Activated CD4-positive, alpha-beta T cell treated with anti-CD3 and anti-CD28 coated beads, Interleukin-2, amount 10 ng/mL, durations not matched to agents 7 days and 5 days (primary cell): ENCODE results near the gene PCP2. TPM values are rescaled to one million over a fixed set of nuclear protein-coding genes. Genes with fewer than 3 reads are reported as not detected.

Experiments used
- CTCF ChIA-PET: fragments of 350-600 bp; sonication (Branson Sonifier 250); formaldehyde crosslinking; loops from one replicate; lab custom pipeline; 2021; ENCODE audit warnings: antibody characterized with exemption; lab: Charles Lee
- POLR2A ChIA-PET: fragments of 350-600 bp; sonication (Branson Sonifier 250); formaldehyde crosslinking; loops from one replicate; lab custom pipeline; 2021; ENCODE audit warnings: antibody characterized with exemption; lab: Charles Lee
- DNase-seq: peaks from one replicate; pipeline ENCODE4 v3.0.0-alpha.2; 2020
- H3K27ac Mint-ChIP-seq: one replicate; pipeline ENCODE4 v1.8.0; 2021; ENCODE audit warnings: mild to moderate bottlenecking, moderate library complexity, mixed read lengths
- H3K27me3 Mint-ChIP-seq: one replicate; pipeline ENCODE4 v1.8.0; 2021; ENCODE audit warnings: mixed read lengths
- H3K36me3 Mint-ChIP-seq: one replicate; pipeline ENCODE4 v1.8.0; 2021; ENCODE audit warnings: low read depth, mixed read lengths
- H3K4me1 Mint-ChIP-seq: one replicate; pipeline ENCODE4 v1.8.0; 2021; ENCODE audit warnings: mixed read lengths
- H3K4me3 Mint-ChIP-seq: one replicate; pipeline ENCODE4 v1.8.0; 2021; ENCODE audit warnings: mild to moderate bottlenecking, moderate library complexity, mixed read lengths
- H3K9me3 Mint-ChIP-seq: one replicate; pipeline ENCODE4 v1.8.0; 2021; ENCODE audit warnings: mixed read lengths
- total RNA-seq, 2 experiments: library from RNA; stranded (reverse); gene quantifications; one replicate each; pipeline ENCODE4 v1.2.3, GENCODE V29; 2021

Gene PCP2
- total RNA-seq, 2 experiments from 2014 or later = 0.82 to 1.2 TPM

DNA sequence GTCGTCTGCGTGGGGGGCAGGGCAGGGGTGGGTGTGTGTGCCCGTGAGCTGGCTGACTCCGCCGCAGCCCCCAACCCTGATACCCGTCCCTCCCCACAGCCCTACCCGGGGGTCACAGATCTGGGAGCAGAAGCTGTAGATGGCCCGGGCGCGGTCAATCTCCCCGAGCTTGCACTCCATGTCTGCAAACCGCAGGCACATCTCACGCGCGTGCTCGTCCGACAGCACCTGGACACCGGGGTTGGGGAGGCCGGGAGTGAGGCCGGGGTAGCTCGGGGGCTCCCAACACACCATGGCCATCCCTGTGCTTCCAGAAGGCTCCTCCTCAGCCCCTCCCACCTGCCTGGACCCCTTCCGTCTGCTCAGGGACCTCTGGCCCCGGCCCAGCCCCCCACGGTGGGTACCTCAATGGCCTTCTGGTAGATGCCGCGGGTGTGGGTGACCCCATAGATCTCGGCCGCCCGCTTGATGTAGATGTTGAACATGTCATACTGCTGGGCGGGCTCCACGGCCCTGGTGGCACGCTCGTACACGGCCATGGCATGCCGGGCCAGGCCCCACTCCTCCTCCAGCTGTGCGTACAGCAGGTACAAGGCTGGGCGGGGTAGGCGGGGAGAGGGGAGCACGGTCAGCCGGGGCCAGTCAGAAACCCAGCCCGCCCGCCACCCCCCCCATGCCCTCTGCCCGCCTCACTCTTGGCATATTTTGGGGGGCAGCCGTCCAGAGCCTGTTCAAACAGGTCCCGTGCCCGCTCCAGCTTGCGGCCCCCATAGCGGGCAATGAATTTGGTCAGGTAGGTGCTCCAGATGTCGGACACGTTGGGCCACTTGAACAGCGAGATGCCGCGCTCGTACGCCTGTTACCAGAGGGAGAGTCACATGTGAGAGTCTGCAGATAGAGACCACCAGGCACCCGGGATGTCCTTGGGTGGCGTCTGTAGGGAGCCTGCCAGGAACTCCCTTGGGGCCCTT, 12.8 kb downstream of the PCP2 start:
- H3K9me3 Mint-ChIP-seq = no peaks in the 10 kb centered on the region
- no peaks in the 10 kb centered on the region for H3K27me3 Mint-ChIP-seq
- H3K4me1 Mint-ChIP-seq = no peaks in the 10 kb centered on the region
- H3K36me3 Mint-ChIP-seq = peaks cover 20% of the 10 kb centered on the region
- no peak overlapping the region for H3K4me3 Mint-ChIP-seq
- DNase-seq = no peak
- CTCF ChIA-PET = no interaction called here
- POLR2A ChIA-PET = no interaction called here
- H3K27ac Mint-ChIP-seq = no peak overlapping the region

DNA sequence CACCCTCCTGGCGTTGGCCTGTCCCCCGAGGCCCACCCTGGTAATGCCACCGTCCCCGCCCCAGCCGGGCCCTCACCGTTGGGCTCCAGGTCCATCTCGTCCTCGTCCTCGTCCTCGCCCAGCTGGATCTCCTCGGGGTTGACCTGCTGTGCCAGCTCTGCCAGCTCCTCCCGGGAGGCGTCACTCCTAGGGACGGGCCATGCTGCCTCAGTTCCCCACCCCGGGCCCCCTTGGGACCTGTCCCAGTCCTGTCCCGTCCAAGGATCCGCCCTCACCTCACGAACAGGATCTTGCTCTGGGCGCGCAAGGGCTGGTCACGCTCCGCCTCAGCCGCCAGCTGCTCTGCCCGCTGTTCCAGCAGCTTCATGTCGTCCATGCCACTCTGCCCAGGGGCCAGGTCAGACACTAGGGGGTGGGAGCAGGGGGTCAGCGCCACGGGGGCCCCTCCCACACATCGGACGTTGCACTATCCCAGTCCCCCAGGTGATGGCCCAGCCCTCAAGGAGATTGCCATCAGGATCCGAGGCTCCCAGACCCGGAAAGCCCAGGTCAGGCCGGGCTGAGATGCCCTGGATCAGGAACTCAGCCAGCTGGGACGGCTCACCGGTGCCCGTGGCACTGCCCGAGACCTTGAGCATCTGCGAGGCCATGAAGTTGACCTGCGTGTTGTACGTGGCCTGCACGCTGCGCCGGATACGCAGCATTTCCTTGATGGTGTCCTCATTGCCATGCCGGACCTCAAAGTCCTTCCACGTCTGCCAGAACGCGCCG, 13.7 kb downstream of the PCP2 start:
- Mint-ChIP-seq H3K4me3 (no peak overlapping the region), H3K27me3 (no peaks in the 10 kb centered on the region), H3K4me1 (no peaks in the 10 kb centered on the region), H3K27ac (no peak overlapping the region), H3K9me3 (no peaks in the 10 kb centered on the region), H3K36me3 (peaks cover 20% of the 10 kb centered on the region)
- CTCF ChIA-PET = no interaction called here
- POLR2A ChIA-PET = no interaction called here
- DNase-seq = no peak

DNA sequence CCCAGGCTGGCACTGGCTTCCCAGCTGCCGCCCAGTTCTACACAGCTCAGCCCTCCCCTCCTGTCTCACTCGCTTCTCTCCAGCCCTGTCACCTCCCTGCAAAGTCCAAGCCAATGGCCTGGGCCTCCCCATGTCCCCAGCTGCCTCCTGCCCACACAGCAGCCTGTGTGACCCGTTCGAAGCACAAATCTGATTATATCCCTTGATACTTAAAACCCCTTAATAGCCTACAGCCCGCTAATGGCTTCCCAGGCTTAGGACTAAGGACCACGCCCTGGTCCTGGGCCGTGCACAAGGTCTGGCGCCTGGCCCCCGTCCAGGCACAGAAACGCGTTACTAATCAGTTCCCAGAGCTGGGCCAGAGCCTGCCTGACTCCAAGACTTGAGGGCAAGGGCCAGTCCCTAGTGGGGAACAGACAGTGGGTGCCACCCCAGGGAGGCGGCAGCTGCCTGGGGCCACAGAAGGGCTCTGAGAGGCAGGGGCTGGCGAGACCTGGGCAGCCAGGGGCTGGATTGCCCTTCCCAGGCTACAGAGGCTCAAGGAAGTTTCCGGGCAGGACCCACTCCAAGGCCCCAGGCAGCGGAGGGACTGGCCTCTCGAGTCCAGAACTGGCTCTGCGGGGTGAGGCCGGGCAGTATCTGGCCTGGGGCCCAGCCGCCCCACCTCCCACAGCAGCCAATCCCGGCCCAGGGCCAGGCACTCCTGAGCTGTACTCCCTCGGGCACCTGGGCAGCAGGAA, 14.6 kb downstream of the PCP2 start:
- peaks cover 20% of the 10 kb centered on the region for H3K36me3 Mint-ChIP-seq
- ChIA-PET POLR2A (no interaction called here), CTCF (no interaction called here)
- H3K27me3 Mint-ChIP-seq = no peaks in the 10 kb centered on the region
- no peak overlapping the region for H3K27ac Mint-ChIP-seq
- H3K4me1 Mint-ChIP-seq = no peaks in the 10 kb centered on the region
- DNase-seq = no peak
- H3K4me3 Mint-ChIP-seq = no peak overlapping the region
- no peaks in the 10 kb centered on the region for H3K9me3 Mint-ChIP-seq

DNA sequence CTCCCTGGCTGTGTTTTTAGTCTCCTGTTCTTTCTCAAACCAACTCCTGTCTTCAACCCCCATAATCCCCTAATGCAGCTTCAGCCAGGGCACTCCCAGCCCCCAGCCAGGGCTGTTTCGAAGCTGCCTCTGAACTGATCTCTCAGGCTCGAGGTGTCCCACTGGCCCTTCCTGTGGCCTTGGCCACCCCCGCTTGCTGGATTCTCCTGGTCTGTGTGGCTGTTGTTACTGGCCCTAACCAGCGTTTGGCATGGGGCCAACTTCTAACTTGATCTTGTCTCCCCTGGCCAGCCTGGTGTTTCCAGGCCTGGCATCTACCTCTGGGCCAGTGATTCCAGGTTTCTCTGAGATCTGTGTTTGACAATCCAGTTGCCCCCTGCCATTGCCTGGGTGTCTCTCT, 15.2 kb downstream of the PCP2 start:
- no peaks in the 10 kb centered on the region for H3K27me3 Mint-ChIP-seq
- no peaks in the 10 kb centered on the region for H3K4me1 Mint-ChIP-seq
- ChIA-PET CTCF (no interaction called here), POLR2A (no interaction called here)
- peaks cover 20% of the 10 kb centered on the region for H3K36me3 Mint-ChIP-seq
- no peaks in the 10 kb centered on the region for H3K9me3 Mint-ChIP-seq
- DNase-seq = no peak
- H3K4me3 Mint-ChIP-seq = no peak overlapping the region
- H3K27ac Mint-ChIP-seq = no peak overlapping the region

DNA sequence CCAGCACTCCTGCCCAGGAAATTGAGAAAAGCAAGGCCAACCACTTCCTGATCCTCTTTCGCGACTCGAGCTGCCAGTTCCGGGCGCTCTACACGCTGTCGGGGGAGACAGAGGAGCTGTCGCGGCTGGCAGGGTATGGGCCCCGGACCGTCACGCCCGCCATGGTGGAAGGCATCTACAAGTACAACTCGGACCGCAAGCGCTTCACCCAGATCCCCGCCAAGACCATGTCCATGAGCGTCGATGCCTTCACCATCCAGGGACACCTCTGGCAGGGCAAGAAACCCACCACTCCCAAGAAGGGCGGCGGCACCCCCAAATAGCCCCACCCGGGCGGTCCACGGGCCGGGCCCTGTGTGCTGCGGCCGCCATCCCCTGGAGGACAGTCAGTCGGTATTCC, 15.8 kb downstream of the PCP2 start:
- POLR2A ChIA-PET = no interaction called here
- Mint-ChIP-seq H3K4me1 (no peaks in the 10 kb centered on the region), H3K4me3 (no peak overlapping the region), H3K27ac (no peak overlapping the region), H3K9me3 (no peaks in the 10 kb centered on the region), H3K36me3 (peaks cover 15% of the 10 kb centered on the region), H3K27me3 (no peaks in the 10 kb centered on the region)
- CTCF ChIA-PET = interaction anchor here (0.6 kb wide), 1 partner anchor 52 kb away, joined by 3 read pairs; no protein-coding TSS in a partner anchor
- no peak for DNase-seq

DNA sequence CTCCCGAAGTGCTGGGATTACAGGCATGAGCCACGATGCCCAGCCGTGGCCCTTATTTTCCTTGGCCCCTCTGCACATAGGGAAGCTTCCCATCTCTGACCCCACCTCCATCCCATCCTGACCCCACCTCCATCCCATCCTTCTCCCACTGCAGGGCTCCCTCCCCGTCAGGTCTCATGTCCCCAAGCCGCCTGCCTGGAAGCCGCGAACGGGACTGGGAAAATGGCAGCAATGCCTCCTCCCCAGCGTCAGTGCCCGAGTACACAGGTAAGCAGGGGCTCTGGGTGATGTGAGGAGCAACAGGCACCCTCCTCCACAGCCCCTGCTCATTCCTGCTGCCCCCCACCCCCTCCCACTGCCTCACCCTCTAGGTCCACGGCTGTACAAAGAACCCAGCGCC, 16.3 kb downstream of the PCP2 start:
- H3K36me3 Mint-ChIP-seq = peaks cover 14% of the 10 kb centered on the region
- no peaks in the 10 kb centered on the region for H3K4me1 Mint-ChIP-seq
- H3K27me3 Mint-ChIP-seq = no peaks in the 10 kb centered on the region
- no peak overlapping the region for H3K4me3 Mint-ChIP-seq
- ChIA-PET CTCF (interaction anchor here (0.6 kb wide), 2 partner anchors 51 to 797 kb away, joined by 3 read pairs; no protein-coding TSS in a partner anchor), POLR2A (no interaction called here)
- H3K27ac Mint-ChIP-seq = no peak overlapping the region
- DNase-seq = no peak
- H3K9me3 Mint-ChIP-seq = no peaks in the 10 kb centered on the region

DNA sequence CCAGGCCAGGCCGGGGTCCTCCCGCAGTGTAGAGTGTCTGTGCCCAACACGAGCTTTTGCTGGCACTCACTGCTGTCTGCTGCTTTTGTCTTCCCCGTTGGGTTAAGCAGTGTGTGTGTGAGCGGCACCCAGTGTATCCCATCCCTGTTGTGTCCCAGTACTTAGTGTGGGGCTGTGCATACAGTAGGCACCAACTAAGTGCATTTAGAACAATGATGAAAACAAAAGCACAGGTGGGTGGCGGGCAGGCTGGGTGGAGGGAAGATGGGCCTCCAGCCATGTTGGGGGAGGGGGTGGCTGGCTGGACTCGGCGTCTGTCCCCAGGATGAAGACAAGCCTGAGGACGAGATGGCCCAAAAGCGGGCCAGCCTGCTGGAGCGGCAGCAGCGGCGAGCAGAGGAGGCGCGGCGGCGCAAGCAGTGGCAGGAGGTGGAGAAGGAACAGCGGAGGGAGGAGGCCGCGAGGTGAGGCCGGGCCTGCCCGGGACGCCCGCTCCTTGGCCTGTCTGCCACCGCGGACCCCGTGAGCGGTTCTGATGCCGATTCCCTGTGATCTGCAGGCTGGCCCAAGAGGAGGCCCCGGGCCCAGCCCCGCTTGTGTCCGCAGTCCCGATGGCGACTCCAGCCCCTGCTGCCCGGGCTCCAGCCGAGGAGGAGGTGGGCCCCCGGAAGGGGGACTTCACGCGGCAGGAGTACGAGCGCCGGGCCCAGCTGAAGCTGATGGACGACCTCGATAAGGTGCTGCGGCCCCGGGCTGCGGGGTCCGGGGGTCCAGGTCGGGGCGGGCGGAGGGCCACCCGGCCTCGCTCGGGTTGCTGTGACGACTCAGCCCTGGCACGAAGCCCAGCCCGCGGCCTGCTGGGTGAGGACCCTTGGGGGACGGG, 18.4 kb downstream of the PCP2 start:
- Mint-ChIP-seq H3K36me3 (peaks cover 8% of the 10 kb centered on the region), H3K4me3 (no peak overlapping the region), H3K9me3 (no peaks in the 10 kb centered on the region), H3K4me1 (no peaks in the 10 kb centered on the region), H3K27ac (no peak overlapping the region), H3K27me3 (no peaks in the 10 kb centered on the region)
- no peak for DNase-seq
- CTCF ChIA-PET = no interaction called here
- POLR2A ChIA-PET = interaction anchor here (0.5 kb wide), 1 partner anchor 1894 kb away, joined by 5 read pairs; the partner anchor contains the start of gene CATSPERD

DNA sequence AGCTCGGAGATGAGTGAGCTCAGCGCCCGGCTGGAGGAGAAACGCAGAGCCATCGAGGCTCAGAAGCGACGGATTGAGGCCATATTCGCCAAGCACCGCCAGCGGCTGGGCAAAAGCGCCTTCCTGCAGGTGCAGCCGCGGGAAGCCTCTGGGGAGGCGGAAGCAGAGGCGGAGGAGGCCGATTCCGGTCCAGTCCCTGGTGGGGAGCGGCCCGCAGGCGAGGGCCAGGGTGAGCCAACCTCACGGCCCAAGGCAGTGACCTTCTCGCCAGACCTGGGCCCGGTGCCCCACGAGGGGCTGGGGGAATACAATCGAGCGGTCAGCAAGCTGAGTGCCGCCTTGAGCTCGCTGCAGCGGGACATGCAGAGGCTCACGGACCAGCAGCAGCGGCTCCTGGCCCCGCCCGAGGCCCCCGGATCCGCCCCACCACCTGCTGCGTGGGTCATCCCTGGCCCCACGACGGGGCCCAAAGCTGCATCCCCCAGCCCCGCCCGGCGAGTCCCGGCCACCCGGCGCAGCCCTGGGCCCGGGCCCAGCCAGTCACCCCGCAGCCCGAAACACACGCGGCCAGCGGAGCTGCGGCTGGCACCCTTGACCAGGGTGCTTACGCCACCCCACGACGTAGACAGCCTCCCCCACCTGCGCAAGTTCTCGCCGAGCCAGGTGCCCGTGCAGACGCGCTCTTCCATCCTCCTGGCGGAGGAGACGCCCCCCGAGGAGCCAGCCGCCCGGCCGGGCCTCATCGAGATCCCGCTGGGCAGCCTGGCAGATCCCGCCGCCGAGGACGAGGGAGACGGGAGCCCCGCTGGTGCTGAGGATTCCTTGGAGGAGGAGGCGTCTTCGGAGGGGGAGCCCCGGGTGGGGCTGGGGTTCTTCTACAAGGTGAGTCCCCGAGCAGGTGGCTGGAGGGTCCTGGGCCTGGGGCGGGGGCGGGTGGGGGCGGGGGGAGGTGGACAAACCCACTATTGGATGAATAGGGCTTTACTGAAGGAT, 20.9 kb downstream of the PCP2 start:
- ChIA-PET POLR2A (no interaction called here), CTCF (no interaction called here)
- Mint-ChIP-seq H3K27me3 (no peaks in the 10 kb centered on the region), H3K27ac (no peak overlapping the region), H3K9me3 (no peaks in the 10 kb centered on the region), H3K4me1 (peaks cover 1% of the 10 kb centered on the region), H3K4me3 (no peak overlapping the region), H3K36me3 (peaks cover 2% of the 10 kb centered on the region)
- no peak for DNase-seq

DNA sequence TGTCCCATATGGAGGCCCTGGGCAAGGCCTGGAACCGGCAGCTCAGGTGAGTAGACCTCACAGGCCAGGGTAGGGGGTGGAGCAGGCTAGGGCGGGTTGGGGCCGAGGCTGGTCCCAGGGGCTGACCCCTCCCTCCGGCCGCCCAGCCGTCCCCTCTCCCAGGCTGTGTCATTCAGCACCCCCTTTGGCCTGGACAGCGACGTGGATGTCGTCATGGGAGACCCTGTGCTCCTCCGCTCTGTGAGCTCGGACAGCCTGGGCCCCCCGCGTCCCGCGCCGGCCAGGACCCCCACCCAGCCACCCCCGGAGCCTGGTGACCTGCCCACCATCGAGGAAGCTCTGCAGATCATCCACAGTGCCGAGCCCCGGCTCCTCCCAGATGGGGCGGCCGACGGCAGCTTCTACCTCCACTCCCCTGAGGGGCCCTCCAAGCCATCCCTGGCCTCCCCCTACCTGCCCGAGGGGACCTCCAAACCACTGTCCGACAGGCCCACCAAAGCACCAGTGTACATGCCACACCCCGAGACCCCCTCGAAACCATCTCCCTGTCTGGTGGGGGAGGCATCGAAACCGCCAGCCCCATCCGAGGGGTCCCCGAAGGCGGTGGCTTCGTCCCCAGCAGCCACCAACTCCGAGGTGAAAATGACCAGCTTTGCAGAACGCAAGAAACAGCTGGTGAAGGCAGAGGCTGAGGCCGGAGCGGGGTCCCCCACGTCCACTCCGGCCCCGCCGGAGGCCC, 21.8 kb downstream of the PCP2 start:
- POLR2A ChIA-PET = no interaction called here
- no peaks in the 10 kb centered on the region for H3K27me3 Mint-ChIP-seq
- CTCF ChIA-PET = no interaction called here
- H3K9me3 Mint-ChIP-seq = no peaks in the 10 kb centered on the region
- H3K36me3 Mint-ChIP-seq = no peaks in the 10 kb centered on the region
- DNase-seq = no peak
- peak overlapping the region; percentile 25 for H3K27ac Mint-ChIP-seq
- H3K4me3 Mint-ChIP-seq = no peak overlapping the region
- H3K4me1 Mint-ChIP-seq = peaks cover 8% of the 10 kb centered on the region

DNA sequence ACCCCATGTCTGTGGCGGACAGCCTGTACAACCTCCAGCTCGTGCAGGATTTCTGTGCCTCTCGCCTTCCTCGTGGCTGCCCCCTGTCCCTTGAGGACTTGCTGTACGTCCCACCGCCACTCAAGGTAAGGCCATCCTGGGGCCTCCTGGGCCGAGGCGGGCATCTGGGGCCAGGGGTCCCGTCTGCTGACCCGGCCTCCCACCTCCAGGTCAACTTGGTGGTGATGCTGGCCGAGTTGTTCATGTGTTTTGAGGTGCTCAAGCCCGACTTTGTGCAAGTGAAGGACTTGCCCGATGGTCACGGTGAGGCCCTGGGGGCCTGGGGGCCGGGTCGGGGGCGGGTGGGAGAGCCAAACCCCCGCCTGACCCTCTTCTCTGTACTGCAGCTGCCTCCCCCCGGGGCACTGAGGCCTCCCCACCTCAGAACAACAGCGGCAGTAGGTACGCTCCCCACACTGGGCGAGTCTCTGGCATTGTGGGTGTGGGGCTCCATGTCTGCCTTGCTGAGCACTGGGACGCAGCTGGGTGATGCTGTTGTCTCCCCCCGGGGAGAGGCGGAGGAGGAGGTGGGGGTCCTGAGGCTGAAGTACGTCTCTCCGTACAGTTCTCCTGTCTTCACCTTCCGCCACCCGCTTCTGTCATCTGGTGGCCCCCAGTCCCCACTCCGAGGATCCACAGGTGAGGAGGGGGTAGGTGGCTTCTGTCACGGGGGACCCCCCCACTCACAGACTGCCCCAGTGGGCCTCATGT, 22.9 kb downstream of the PCP2 start:
- Mint-ChIP-seq H3K36me3 (no peaks in the 10 kb centered on the region), H3K4me3 (no peak overlapping the region), H3K27ac (no peak overlapping the region), H3K9me3 (no peaks in the 10 kb centered on the region), H3K27me3 (no peaks in the 10 kb centered on the region), H3K4me1 (peaks cover 11% of the 10 kb centered on the region)
- POLR2A ChIA-PET = no interaction called here
- CTCF ChIA-PET = no interaction called here
- no peak for DNase-seq
